Dendritic cell treated with granulocyte-macrophage colony-stimulating factor and Interleukin-4, amounts not matched to agents 40 ng/mL and 50 ng/mL, for 4 days (primary cell): ENCODE results near the gene SCAI.
A peak's percentile ranks its signal among the peaks of the same experiment; 100 is the strongest.
"Not testable (repeated sequence)": the region's sequence is repeated elsewhere in the genome, so short reads cannot be mapped to it uniquely, and the experiment has no call there.

Source experiments
- H3K27ac Mint-ChIP-seq: one replicate; pipeline ENCODE4 v1.8.0; 2022; ENCODE audit warnings: mild to moderate bottlenecking, mixed read lengths
- H3K27me3 Mint-ChIP-seq: one replicate; pipeline ENCODE4 v1.8.0; 2022; ENCODE audit warnings: mild to moderate bottlenecking, mixed read lengths
- H3K36me3 Mint-ChIP-seq: one replicate; pipeline ENCODE4 v1.8.0; 2022; ENCODE audit warnings: low read depth, mixed read lengths
- H3K4me1 Mint-ChIP-seq: one replicate; pipeline ENCODE4 v1.8.0; 2022; ENCODE audit warnings: low read depth, mixed read lengths
- H3K4me3 Mint-ChIP-seq: one replicate; pipeline ENCODE4 v1.8.0; 2022; ENCODE audit warnings: mild to moderate bottlenecking, moderate library complexity, mixed read lengths
- H3K9me3 Mint-ChIP-seq: one replicate; pipeline ENCODE4 v1.8.0; 2022; ENCODE audit warnings: mixed read lengths
- intact Hi-C: fragments of 100-400 bp; cut with micrococcal nuclease; formaldehyde crosslinking; loops from one replicate; pipeline ENCODE4 v1.15.0; 2022

Gene SCAI

DNA sequence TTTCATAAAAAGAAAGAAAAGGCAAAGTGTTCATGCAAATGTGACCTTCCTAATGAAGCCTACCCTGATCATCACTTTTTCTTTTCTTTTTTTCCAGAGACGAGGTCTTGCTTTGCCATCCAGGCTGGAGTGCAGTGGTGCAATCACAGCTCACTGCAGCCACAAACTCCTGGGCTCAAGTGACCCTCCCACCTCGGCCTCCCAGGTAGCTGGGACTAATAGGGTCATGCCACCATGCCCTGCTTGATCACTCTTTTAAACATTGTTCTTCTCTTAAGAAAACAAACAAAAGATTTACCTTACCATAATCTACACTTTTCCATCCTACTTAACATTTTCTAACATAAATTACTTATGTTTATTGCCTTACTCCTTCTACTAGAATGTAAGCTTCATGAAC is 193.9 kb downstream of the SCAI start:
- H3K4me3 Mint-ChIP-seq: no peak overlapping the region
- no peak overlapping the region for H3K27ac Mint-ChIP-seq
- peaks cover 8% of the 10 kb centered on the region for H3K4me1 Mint-ChIP-seq
- no peaks in the 10 kb centered on the region for H3K27me3 Mint-ChIP-seq
- intact Hi-C loops: no loop called here
- no peaks in the 10 kb centered on the region for H3K36me3 Mint-ChIP-seq
- no peaks in the 10 kb centered on the region for H3K9me3 Mint-ChIP-seq

GRCh38 chr9:124947727-124948391 is 195.5 kb downstream of the SCAI start:
- intact Hi-C loops: no loop called here
- peaks cover 8% of the 10 kb centered on the region for H3K4me1 Mint-ChIP-seq

DNA sequence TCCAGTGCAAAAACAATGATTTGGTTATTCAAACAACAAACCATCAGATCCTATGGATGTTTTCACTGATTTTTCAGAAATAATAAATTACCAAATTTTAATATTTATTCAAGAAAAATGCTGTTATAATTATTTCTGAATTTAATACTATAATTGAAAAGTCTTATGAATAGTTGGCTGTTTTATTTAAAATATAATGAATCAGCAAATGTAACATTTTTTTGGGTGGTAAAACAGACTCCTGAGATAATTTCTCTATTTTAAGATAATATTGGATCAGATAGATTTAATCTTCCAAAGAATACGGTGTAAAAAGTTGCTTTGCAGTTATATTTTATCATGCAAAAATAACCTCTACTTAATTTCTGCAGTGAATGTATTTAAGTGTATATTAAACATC is 197.2 kb downstream of the SCAI start:
- intact Hi-C loops: no loop called here
- Mint-ChIP-seq H3K27me3 (no peaks in the 10 kb centered on the region), H3K4me1 (peaks cover 19% of the 10 kb centered on the region), H3K9me3 (no peaks in the 10 kb centered on the region), H3K4me3 (no peak overlapping the region), H3K27ac (no peak overlapping the region), H3K36me3 (peaks cover 8% of the 10 kb centered on the region)

More at GRCh38 chr9:124947727-124948391, 195.5 kb downstream of the SCAI start:
- Mint-ChIP-seq H3K36me3 (no peaks in the 10 kb centered on the region), H3K9me3 (no peaks in the 10 kb centered on the region), H3K4me3 (no peak overlapping the region), H3K27ac (no peak overlapping the region), H3K27me3 (no peaks in the 10 kb centered on the region)

DNA sequence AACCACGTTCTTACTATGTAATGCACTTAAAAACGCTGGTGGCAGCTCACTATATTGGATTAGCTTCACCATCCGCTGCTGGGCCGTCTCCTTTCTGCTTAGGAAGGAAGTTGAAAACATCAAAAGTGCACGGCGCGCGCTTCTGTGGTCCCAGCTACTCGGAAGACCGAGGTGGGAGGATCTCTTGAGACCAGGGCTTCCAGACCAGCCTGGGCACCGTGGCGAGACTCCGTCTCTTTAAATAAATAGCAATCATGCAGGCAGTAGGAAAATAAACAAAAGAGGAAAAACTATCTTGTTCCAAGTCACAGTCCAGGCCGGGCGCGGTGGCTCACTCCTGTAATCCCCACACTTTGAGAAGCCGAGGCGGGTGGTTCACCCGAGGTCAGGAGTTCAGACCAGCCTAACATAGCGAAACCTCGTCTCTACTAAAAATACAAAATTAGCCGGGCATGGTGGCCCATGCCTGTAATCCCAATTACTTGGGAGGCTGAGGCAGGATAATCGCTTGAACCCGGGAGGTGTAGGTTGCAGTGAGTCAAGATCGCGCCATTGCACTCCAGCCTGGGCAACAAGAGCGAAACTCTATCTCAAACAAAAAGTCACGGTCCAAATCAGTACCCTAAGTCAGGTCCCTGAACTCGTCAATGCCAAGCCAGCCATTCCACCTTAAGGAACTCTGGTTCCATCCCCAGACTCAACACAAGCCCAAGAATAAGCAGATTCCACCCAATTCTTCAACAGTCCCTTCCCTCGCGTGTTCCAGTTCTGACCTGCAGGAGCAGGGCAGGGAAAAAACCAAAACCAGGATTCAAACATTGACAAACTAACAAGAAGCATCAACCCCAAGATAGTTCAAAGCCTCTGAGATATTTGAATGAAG is 201.4 kb downstream of the SCAI start:
- Mint-ChIP-seq H3K27me3 (no peaks in the 10 kb centered on the region), H3K36me3 (peaks cover 27% of the 10 kb centered on the region), H3K4me1 (peaks cover 24% of the 10 kb centered on the region), H3K27ac (peak overlapping the region; percentile 98), H3K9me3 (no peaks in the 10 kb centered on the region), H3K4me3 (peak overlapping the region; percentile 97)
- intact Hi-C loops: loop anchor here (1.0 to 5.0 kb wide), 2 partner anchors 80 to 201 kb away; partner anchors contain the start of genes ARPC5L, RPL35 and SCAI

DNA sequence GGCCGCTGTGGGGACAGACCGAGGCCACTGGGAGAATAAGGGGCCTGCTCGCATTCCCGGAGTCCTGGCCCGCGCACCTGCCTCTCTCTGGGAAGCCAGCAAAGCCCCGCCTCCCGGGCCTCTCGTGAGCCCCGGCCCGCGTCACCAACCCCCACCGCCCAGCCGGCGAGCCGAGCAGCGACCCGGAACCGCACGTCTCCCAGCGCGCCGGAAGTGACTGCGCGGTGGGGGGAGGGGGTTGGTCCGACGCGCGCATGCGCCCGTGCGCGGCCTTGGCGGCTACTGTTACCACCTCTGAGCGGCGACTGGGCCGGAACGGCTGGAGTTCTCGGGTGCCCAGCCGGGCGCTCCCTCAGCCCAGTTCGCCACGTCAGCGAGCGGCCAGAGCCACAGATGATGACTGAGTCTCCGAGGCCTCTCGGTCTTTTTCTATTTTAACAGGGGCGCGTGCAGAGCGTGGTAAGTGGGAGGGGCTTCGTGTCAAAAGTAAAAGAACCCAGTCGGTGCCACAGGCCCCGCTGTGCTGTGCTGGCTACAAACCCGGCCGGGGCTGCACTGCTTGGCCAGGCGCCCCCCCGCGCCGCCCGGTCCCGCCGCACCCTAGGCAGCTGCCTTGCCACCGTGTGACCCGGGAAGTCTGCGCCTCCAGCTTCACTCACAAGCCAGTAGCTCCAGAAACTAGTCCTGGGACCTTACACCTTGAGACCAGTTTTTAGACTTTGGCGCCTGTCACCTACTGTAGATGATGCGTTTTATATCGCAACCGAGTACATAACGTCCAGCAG is 202.2 kb downstream of the SCAI start, which contains the start of gene GOLGA1:
GOLGA1 (minus strand) TSS at position 190 of the 785 bp plus-strand sequence. CDS start 2,372 bp downstream, outside the sequence.
- Mint-ChIP-seq H3K27ac (peak within 1 kb of the TSS; percentile 98), H3K36me3 (peaks cover 35% of the 10 kb centered on the region), H3K27me3 (no peaks in the 10 kb centered on the region), H3K9me3 (no peaks in the 10 kb centered on the region), H3K4me1 (peaks cover 24% of the 10 kb centered on the region), H3K4me3 (peak within 1 kb of the TSS; percentile 97)
- intact Hi-C loops: loop anchor here (1.0 to 5.0 kb wide), 2 partner anchors 79 to 202 kb away; partner anchors contain the start of genes ARPC5L, RPL35 and SCAI

GRCh38 chr9:124940521-124940893 is 202.8 kb downstream of the SCAI start:
- peak overlapping the region; percentile 97 for H3K4me3 Mint-ChIP-seq

GRCh38 chr9:124939944-124940343 is 203.4 kb downstream of the SCAI start:
- peaks cover 44% of the 10 kb centered on the region for H3K36me3 Mint-ChIP-seq
- H3K27ac Mint-ChIP-seq: peak overlapping the region; percentile 98
- H3K4me3 Mint-ChIP-seq: peak overlapping the region; percentile 97
- H3K4me1 Mint-ChIP-seq: peaks cover 24% of the 10 kb centered on the region
- H3K27me3 Mint-ChIP-seq: no peaks in the 10 kb centered on the region
- H3K9me3 Mint-ChIP-seq: no peaks in the 10 kb centered on the region
- intact Hi-C loops: loop anchor here (5.0 kb wide), 1 partner anchor 78 kb away; the partner anchor contains the start of genes ARPC5L and RPL35

More at GRCh38 chr9:124940521-124940893, 202.8 kb downstream of the SCAI start:
- Mint-ChIP-seq H3K36me3 (peaks cover 40% of the 10 kb centered on the region), H3K4me1 (peaks cover 24% of the 10 kb centered on the region), H3K9me3 (no peaks in the 10 kb centered on the region), H3K27ac (peak overlapping the region; percentile 98), H3K27me3 (no peaks in the 10 kb centered on the region)
- intact Hi-C loops: loop anchor here (5.0 kb wide), 1 partner anchor 78 kb away; the partner anchor contains the start of genes ARPC5L and RPL35

GRCh38 chr9:124934290-124934689 is 209.0 kb downstream of the SCAI start:
- no peak overlapping the region for H3K4me3 Mint-ChIP-seq
- no peaks in the 10 kb centered on the region for H3K9me3 Mint-ChIP-seq
- no peaks in the 10 kb centered on the region for H3K27me3 Mint-ChIP-seq
- peak overlapping the region; percentile 18 for H3K27ac Mint-ChIP-seq
- H3K36me3 Mint-ChIP-seq: peaks cover 56% of the 10 kb centered on the region
- peaks cover 20% of the 10 kb centered on the region for H3K4me1 Mint-ChIP-seq
- intact Hi-C loops: no loop called here

- peaks cover 60% of the 10 kb centered on the region for H3K36me3 Mint-ChIP-seq
- H3K27ac Mint-ChIP-seq: peak overlapping the region; percentile 48
- intact Hi-C loops: no loop called here
- H3K9me3 Mint-ChIP-seq: no peaks in the 10 kb centered on the region
- H3K4me1 Mint-ChIP-seq: peaks cover 14% of the 10 kb centered on the region
- no peak overlapping the region for H3K4me3 Mint-ChIP-seq
- no peaks in the 10 kb centered on the region for H3K27me3 Mint-ChIP-seq
These were observed 211.0 kb downstream of the SCAI start for GRCh38 chr9:124932333-124932732.

GRCh38 chr9:124929464-124929863 is 213.9 kb downstream of the SCAI start:
- H3K27ac Mint-ChIP-seq: no peak overlapping the region
- H3K4me1 Mint-ChIP-seq: peaks cover 9% of the 10 kb centered on the region
- peaks cover 52% of the 10 kb centered on the region for H3K36me3 Mint-ChIP-seq
- H3K9me3 Mint-ChIP-seq: no peaks in the 10 kb centered on the region
- intact Hi-C loops: no loop called here
- no peaks in the 10 kb centered on the region for H3K27me3 Mint-ChIP-seq
- H3K4me3 Mint-ChIP-seq: no peak overlapping the region

- Mint-ChIP-seq H3K9me3 (no peaks in the 10 kb centered on the region), H3K36me3 (peaks cover 54% of the 10 kb centered on the region)
- intact Hi-C loops: no loop called here
These were observed 215.2 kb downstream of the SCAI start for GRCh38 chr9:124928116-124928515.

DNA sequence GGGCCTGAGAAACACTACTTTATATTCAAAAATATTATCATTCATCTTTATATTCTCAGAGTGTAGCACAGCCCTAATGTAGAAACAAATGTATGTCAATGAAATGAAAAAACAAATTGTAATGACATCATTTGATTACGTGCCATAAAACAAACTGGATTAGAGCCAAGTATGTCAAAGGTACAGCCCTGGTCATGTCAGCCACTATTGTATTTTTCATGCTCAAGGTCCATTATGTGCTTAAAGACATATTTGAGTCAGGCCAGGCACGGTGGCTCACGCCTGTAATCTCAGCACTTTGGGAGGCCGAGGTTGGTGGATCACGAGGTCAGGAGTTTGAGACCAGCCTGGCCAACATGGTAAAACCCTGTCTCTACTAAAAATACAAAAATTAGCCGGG is 222.9 kb downstream of the SCAI start:
- H3K9me3 Mint-ChIP-seq, intact Hi-C loops: not testable (repeated sequence)
- peaks cover 74% of the 10 kb centered on the region for H3K36me3 Mint-ChIP-seq

More at GRCh38 chr9:124928116-124928515, 215.2 kb downstream of the SCAI start:
- Mint-ChIP-seq H3K4me3 (no peak overlapping the region), H3K27ac (no peak overlapping the region), H3K4me1 (no peaks in the 10 kb centered on the region), H3K27me3 (no peaks in the 10 kb centered on the region)

DNA sequence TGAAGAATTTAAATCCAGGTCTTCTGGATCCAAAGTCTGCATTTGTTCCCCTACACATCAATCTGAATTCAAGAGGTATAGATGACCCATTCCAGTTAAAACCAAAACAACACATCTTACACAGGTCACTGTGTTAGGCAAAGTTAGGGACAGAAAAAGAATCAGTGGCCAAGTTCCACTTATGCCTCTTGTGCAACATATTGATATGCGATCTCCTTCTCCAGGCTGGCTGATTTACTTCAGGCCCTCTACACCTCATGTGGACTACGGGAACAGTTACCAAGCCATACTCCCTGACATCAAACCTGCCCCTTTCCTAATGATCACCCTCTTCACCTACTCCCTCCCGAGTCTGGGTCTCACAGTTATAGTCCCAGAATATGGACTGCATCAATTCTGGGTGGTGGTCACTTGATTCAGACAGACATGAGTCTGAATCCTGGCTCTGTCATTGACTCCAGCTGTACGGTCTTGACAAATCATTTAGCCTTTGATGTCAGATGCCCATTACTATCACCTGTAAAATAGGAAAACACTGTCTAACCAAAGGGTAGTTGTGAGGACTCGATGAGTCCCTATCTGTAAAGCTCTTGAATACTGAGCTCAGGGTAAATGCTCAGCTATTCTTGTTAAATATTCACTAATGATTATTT is 228.4 kb downstream of the SCAI start:
- intact Hi-C loops: no loop called here
- H3K27ac Mint-ChIP-seq: no peak overlapping the region

More for the DNA sequence above, 222.9 kb downstream of the SCAI start:
- H3K4me1 Mint-ChIP-seq, H3K27me3 Mint-ChIP-seq, H3K4me3 Mint-ChIP-seq, H3K27ac Mint-ChIP-seq: not testable (repeated sequence)

More for the DNA sequence above, 228.4 kb downstream of the SCAI start:
- Mint-ChIP-seq H3K27me3 (no peaks in the 10 kb centered on the region), H3K4me3 (no peak overlapping the region), H3K4me1 (no peaks in the 10 kb centered on the region), H3K36me3 (peaks cover 77% of the 10 kb centered on the region), H3K9me3 (no peaks in the 10 kb centered on the region)
